Ishikawa (cell line): ENCODE results near the gene SH3TC1.

ENCODE experiments used
- CREB1 ChIP-seq: IDR thresholded peaks from 2 replicates; pipeline ENCODE4 v1.6.1; 2012; ENCODE audit warnings: low read depth
- EP300 ChIP-seq: IDR thresholded peaks from 2 replicates; pipeline ENCODE4 v1.6.1; 2012; ENCODE audit warnings: borderline replicate concordance
- RAD21 ChIP-seq: IDR thresholded peaks from 2 replicates; pipeline ENCODE4 v1.6.1; 2012; ENCODE audit warnings: low read depth
- TAF1 ChIP-seq: IDR thresholded peaks from 2 replicates; pipeline ENCODE4 v1.6.1; 2012; ENCODE audit warnings: low read depth, mild to moderate bottlenecking
- USF1 ChIP-seq: IDR thresholded peaks from 2 replicates; pipeline ENCODE4 v1.6.1; 2012
- TF ChIP-seq, protein P1 (sequence below): IDR thresholded peaks from 2 replicates; pipeline ENCODE4 v1.6.1; 2012; ENCODE audit warnings: low read depth, mild to moderate bottlenecking

DNA sequence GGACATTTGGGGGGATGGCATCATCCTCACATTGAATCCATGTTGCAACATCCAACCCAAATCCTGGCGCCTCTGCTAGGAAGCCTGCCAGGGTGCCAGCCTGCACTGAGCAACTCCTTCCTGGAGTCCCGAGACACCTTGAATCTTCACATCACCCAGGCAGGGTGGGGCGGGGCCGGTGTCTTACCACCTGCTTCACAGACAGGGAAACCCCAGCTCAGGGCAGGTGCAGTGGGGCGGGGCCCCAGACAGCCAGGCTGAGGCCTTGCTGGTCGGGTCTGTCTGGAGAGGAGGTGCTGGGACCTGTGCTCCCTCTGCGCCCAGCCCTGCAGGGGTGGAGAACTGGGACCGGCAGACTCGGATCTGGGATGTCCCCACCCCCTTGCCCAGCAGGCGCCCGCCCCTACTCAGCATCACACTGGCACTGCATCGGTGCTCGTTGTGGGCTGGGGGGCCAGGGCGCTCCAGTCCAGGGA, 39.0 kb downstream of the SH3TC1 start:
- TF ChIP-seq CREB1 = no peak
- no peak for TF ChIP-seq EP300
- TF ChIP-seq TAF1 = no peak
- no peak for TF ChIP-seq USF1
- TF ChIP-seq, protein P1, sequence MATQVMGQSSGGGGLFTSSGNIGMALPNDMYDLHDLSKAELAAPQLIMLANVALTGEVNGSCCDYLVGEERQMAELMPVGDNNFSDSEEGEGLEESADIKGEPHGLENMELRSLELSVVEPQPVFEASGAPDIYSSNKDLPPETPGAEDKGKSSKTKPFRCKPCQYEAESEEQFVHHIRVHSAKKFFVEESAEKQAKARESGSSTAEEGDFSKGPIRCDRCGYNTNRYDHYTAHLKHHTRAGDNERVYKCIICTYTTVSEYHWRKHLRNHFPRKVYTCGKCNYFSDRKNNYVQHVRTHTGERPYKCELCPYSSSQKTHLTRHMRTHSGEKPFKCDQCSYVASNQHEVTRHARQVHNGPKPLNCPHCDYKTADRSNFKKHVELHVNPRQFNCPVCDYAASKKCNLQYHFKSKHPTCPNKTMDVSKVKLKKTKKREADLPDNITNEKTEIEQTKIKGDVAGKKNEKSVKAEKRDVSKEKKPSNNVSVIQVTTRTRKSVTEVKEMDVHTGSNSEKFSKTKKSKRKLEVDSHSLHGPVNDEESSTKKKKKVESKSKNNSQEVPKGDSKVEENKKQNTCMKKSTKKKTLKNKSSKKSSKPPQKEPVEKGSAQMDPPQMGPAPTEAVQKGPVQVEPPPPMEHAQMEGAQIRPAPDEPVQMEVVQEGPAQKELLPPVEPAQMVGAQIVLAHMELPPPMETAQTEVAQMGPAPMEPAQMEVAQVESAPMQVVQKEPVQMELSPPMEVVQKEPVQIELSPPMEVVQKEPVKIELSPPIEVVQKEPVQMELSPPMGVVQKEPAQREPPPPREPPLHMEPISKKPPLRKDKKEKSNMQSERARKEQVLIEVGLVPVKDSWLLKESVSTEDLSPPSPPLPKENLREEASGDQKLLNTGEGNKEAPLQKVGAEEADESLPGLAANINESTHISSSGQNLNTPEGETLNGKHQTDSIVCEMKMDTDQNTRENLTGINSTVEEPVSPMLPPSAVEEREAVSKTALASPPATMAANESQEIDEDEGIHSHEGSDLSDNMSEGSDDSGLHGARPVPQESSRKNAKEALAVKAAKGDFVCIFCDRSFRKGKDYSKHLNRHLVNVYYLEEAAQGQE = no peak
- no peak for TF ChIP-seq RAD21
